WTC11 (cell line): ENCODE results near the gene SP2. TPM values are rescaled to one million over a fixed set of nuclear protein-coding genes. Genes with fewer than 3 reads are reported as not detected.
A peak's percentile ranks its signal among the peaks of the same experiment; 100 is the strongest.

Source experiments
- ATAC-seq: fragments of 200-7000 bp; cut with Tn5 transposase; 2 replicates; pipeline ENCODE4 v1.10.0; 2021; ENCODE audit warnings: mild to moderate bottlenecking, moderate library complexity
- CTCF ChIA-PET: fragments of 300-600 bp; sonication (Branson Sonifier 250); formaldehyde crosslinking; loops from one replicate; lab custom pipeline; 2021; ENCODE audit warnings: antibody characterized with exemption; lab: Charles Lee
- POLR2A ChIA-PET: fragments of 350-600 bp; sonication (Branson Sonifier 250); formaldehyde crosslinking; loops from one replicate; lab custom pipeline; 2021; ENCODE audit warnings: antibody characterized with exemption; lab: Charles Lee
- DNase-seq: peaks from one replicate; pipeline ENCODE4 v3.0.0; 2021; ENCODE audit warnings: low spot score
- H3K27ac Mint-ChIP-seq: 2 replicates; pipeline ENCODE4 v1.8.0; 2021; ENCODE audit warnings: mixed read lengths
- H3K27me3 Mint-ChIP-seq: 2 replicates; pipeline ENCODE4 v1.8.0; 2021; ENCODE audit warnings: low read depth, mild to moderate bottlenecking, moderate library complexity, mixed read lengths
- H3K36me3 Mint-ChIP-seq: 2 replicates; pipeline ENCODE4 v1.8.0; 2021; ENCODE audit warnings: mixed read lengths
- H3K4me1 Mint-ChIP-seq: 2 replicates; pipeline ENCODE4 v1.8.0; 2022; ENCODE audit warnings: mixed read lengths
- H3K4me3 Mint-ChIP-seq: 2 replicates; pipeline ENCODE4 v1.8.0; 2021; ENCODE audit warnings: mild to moderate bottlenecking, moderate library complexity, mixed read lengths
- H3K9me3 Mint-ChIP-seq: 2 replicates; pipeline ENCODE4 v1.8.0; 2021; ENCODE audit warnings: mixed read lengths
- EMX1 ChIP-seq: fragments of 250-450 bp; sonication (Bioruptor Pico); IDR thresholded peaks from 2 replicates; pipeline ENCODE4 v1.8.0; 2021; ENCODE audit warnings: mild to moderate bottlenecking
- FOXP4 ChIP-seq: sonication (generic); formaldehyde crosslinking; IDR thresholded peaks from 2 replicates; pipeline ENCODE4 v1.8.0; 2022; ENCODE audit warnings: mild to moderate bottlenecking, missing genetic modification reagents
- KAT7 ChIP-seq: sonication (generic); formaldehyde crosslinking; IDR thresholded peaks from 2 replicates; pipeline ENCODE4 v1.8.1; 2023; ENCODE audit warnings: missing genetic modification reagents, mild to moderate bottlenecking, borderline replicate concordance
- PRRX2 ChIP-seq: fragments of 250-450 bp; sonication (Bioruptor Pico); IDR thresholded peaks from 2 replicates; pipeline ENCODE4 v1.8.0; 2021; ENCODE audit warnings: mild to moderate bottlenecking
- ZNF317 ChIP-seq: sonication (generic); formaldehyde crosslinking; IDR thresholded peaks from 2 replicates; pipeline ENCODE4 v1.8.1; 2023; ENCODE audit warnings: low read depth, mild to moderate bottlenecking, moderate library complexity, missing genetic modification reagents, borderline replicate concordance
- total RNA-seq: library from RNA; stranded (reverse); gene quantifications from 3 replicates; pipeline ENCODE4 v1.2.3, GENCODE V29; 2021
- TF ChIP-seq, protein P1 (sequence below): sonication (generic); formaldehyde crosslinking; IDR thresholded peaks from 2 replicates; pipeline ENCODE4 v1.8.1; 2023; ENCODE audit warnings: mild to moderate bottlenecking, missing genetic modification reagents, moderate library complexity
- TF ChIP-seq, protein P2 (sequence below): fragments of 250-450 bp; sonication (Bioruptor Pico); IDR thresholded peaks from 2 replicates; pipeline ENCODE4 v1.9.0; 2021; ENCODE audit warnings: mild to moderate bottlenecking
- TF ChIP-seq, protein P3 (sequence below): sonication (generic); formaldehyde crosslinking; IDR thresholded peaks from 2 replicates; pipeline ENCODE4 v1.8.0; 2022; ENCODE audit warnings: mild to moderate bottlenecking, missing genetic modification reagents
- TF ChIP-seq, protein P4 (sequence below): sonication (generic); formaldehyde crosslinking; IDR thresholded peaks from 2 replicates; pipeline ENCODE4 v1.8.0; 2022; ENCODE audit warnings: missing genetic modification reagents

Gene SP2
- total RNA-seq, 1 experiment from 2014 or later: 9.9 TPM

DNA sequence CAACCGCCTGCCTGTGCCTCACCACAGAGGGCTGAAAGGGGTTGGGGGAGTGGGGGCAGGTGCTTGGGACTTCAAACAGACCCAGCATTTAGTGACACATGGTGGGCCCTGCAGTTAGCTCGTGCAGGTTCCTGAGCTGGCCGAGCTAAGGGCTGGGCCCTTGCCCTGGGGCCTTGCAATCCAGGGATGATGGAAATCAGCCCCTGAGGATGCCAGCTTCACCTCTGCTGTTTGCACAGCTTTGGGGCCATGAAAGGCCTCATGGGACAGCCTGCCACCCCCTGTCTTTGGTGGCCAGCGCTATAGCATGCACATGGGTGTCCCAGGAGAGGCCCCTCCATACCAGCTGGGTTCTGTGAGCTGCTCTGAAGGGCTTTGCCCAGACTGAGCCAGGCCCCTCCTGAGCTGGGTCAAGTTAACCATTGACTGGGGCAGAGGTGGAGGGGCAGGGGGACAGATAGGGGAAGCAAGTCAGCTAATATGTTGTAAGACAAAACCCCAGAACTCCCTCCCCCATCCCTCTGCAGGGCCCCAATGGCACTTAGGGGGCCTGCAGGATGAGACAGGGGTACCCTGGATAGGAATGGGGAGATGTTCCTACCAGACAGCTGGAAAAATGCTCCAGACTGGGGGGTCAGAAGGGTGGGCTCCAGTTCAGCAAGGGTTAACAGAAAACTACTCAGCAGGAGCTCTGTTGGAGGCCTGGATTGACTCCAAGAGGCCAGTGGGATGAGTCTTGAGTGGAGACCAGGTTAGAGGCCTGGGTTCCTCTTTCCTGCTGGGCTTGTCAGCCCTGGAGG, 61.0 kb downstream of the SP2 start (continued):
- TF ChIP-seq, protein P1, sequence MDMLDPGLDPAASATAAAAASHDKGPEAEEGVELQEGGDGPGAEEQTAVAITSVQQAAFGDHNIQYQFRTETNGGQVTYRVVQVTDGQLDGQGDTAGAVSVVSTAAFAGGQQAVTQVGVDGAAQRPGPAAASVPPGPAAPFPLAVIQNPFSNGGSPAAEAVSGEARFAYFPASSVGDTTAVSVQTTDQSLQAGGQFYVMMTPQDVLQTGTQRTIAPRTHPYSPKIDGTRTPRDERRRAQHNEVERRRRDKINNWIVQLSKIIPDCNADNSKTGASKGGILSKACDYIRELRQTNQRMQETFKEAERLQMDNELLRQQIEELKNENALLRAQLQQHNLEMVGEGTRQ: no peak
- no peak for TF ChIP-seq EMX1
- TF ChIP-seq FOXP4 (CRISPR knock-in tag): no peak
- TF ChIP-seq, protein P2, sequence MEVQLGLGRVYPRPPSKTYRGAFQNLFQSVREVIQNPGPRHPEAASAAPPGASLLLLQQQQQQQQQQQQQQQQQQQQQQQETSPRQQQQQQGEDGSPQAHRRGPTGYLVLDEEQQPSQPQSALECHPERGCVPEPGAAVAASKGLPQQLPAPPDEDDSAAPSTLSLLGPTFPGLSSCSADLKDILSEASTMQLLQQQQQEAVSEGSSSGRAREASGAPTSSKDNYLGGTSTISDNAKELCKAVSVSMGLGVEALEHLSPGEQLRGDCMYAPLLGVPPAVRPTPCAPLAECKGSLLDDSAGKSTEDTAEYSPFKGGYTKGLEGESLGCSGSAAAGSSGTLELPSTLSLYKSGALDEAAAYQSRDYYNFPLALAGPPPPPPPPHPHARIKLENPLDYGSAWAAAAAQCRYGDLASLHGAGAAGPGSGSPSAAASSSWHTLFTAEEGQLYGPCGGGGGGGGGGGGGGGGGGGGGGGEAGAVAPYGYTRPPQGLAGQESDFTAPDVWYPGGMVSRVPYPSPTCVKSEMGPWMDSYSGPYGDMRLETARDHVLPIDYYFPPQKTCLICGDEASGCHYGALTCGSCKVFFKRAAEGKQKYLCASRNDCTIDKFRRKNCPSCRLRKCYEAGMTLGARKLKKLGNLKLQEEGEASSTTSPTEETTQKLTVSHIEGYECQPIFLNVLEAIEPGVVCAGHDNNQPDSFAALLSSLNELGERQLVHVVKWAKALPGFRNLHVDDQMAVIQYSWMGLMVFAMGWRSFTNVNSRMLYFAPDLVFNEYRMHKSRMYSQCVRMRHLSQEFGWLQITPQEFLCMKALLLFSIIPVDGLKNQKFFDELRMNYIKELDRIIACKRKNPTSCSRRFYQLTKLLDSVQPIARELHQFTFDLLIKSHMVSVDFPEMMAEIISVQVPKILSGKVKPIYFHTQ (CRISPR knock-in tag): no peak
- no peak for TF ChIP-seq KAT7 (CRISPR knock-in tag)

- ChIA-PET CTCF (interaction anchor here (0.6 to 7.0 kb wide), 21 partner anchors 8 to 173 kb away, joined by 3 to 119 read pairs (median 6); partner anchors contain the start of genes CDK5RAP3, PNPO, SCRN2 and SP2), POLR2A (interaction anchor here (0.6 to 1.6 kb wide), 4 partner anchors 13 to 255 kb away, joined by 3 to 10 read pairs (median 4); partner anchors contain the start of genes CDK5RAP3 and PNPO)
- H3K27me3 Mint-ChIP-seq: peaks cover 15% of the 10 kb centered on the region
- H3K36me3 Mint-ChIP-seq: no peaks in the 10 kb centered on the region
- ATAC-seq (peak; percentile 80), DNase-seq (peak; percentile 66)
- H3K27ac Mint-ChIP-seq: peak within 1 kb of the TSS; percentile 70
- TF ChIP-seq PRRX2 (CRISPR knock-in tag): no peak
- TF ChIP-seq, protein P3, sequence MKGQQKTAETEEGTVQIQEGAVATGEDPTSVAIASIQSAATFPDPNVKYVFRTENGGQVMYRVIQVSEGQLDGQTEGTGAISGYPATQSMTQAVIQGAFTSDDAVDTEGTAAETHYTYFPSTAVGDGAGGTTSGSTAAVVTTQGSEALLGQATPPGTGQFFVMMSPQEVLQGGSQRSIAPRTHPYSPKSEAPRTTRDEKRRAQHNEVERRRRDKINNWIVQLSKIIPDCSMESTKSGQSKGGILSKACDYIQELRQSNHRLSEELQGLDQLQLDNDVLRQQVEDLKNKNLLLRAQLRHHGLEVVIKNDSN (CRISPR knock-in tag): no peak
- TF ChIP-seq, protein P4, sequence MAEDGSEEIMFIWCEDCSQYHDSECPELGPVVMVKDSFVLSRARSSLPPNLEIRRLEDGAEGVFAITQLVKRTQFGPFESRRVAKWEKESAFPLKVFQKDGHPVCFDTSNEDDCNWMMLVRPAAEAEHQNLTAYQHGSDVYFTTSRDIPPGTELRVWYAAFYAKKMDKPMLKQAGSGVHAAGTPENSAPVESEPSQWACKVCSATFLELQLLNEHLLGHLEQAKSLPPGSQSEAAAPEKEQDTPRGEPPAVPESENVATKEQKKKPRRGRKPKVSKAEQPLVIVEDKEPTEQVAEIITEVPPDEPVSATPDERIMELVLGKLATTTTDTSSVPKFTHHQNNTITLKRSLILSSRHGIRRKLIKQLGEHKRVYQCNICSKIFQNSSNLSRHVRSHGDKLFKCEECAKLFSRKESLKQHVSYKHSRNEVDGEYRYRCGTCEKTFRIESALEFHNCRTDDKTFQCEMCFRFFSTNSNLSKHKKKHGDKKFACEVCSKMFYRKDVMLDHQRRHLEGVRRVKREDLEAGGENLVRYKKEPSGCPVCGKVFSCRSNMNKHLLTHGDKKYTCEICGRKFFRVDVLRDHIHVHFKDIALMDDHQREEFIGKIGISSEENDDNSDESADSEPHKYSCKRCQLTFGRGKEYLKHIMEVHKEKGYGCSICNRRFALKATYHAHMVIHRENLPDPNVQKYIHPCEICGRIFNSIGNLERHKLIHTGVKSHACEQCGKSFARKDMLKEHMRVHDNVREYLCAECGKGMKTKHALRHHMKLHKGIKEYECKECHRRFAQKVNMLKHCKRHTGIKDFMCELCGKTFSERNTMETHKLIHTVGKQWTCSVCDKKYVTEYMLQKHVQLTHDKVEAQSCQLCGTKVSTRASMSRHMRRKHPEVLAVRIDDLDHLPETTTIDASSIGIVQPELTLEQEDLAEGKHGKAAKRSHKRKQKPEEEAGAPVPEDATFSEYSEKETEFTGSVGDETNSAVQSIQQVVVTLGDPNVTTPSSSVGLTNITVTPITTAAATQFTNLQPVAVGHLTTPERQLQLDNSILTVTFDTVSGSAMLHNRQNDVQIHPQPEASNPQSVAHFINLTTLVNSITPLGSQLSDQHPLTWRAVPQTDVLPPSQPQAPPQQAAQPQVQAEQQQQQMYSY (CRISPR knock-in tag): no peak
- TF ChIP-seq ZNF317 (CRISPR knock-in tag): no peak
- H3K9me3 Mint-ChIP-seq: peaks cover 8% of the 10 kb centered on the region
- H3K4me1 Mint-ChIP-seq: peaks cover 29% of the 10 kb centered on the region
- peak within 1 kb of the TSS; percentile 45 for H3K4me3 Mint-ChIP-seq
Observed at GRCh38 chr17:47957591-47958490, 61.8 kb downstream of the SP2 start, which contains the start of gene PRR15L. Gene PRR15L (minus strand): TSS chr17:47957883. CDS start chr17:47953234, 4,649 bp downstream.
